ENCODE results near the gene ZNF747. TPM values are rescaled to one million over a fixed set of nuclear protein-coding genes. Genes with fewer than 3 reads are reported as not detected.
"Not testable (repeated sequence)": the region's sequence is repeated elsewhere in the genome, so short reads cannot be mapped to it uniquely, and the experiment has no call there.

The ZNF747 gene
- total and polyA plus RNA-seq, 5 experiments from 2014 or later = 9.5 to 21.9 (median 12.0) TPM

GRCh38 chr16:30522702-30523463, 11.8 kb downstream of the ZNF747 start:
- POLR2A ChIA-PET = interaction anchor here (0.5 to 1.6 kb wide), 4 partner anchors 11 to 91 kb away, joined by 3 to 6 read pairs (median 4); partner anchors contain the start of gene ZNF747

GRCh38 chr16:30521873-30522641, 12.6 kb downstream of the ZNF747 start:
- H3K36me3 Mint-ChIP-seq = peaks cover 0 to 54% (median 14%) of the 10 kb centered on the region in 3 donors
- POLR2A ChIA-PET = interaction anchor here (0.8 to 1.6 kb wide), 3 partner anchors 12 to 65 kb away, joined by 3 to 6 read pairs (median 4); partner anchors contain the start of gene ZNF747
- no peaks in the 10 kb centered on the region for H3K9me3 Mint-ChIP-seq
- no peak for ATAC-seq
- peaks cover 15 to 36% (median 23%) of the 10 kb centered on the region in 4 donors for H3K4me1 Mint-ChIP-seq
- H3K27ac Mint-ChIP-seq = peak overlapping the region in 9 of 10 donors; percentile 15 to 87 (median 47)
- H3K27me3 Mint-ChIP-seq = no peaks in the 10 kb centered on the region
- peak in 1 of 10 donors; percentile 56 for DNase-seq
- H3K4me3 Mint-ChIP-seq = no peak overlapping the region

More at GRCh38 chr16:30522702-30523463, 11.8 kb downstream of the ZNF747 start:
- H3K27me3 Mint-ChIP-seq, ATAC-seq, DNase-seq, H3K9me3 Mint-ChIP-seq, H3K4me3 Mint-ChIP-seq: not testable (repeated sequence)
- peaks cover 0 to 46% (median 10%) of the 10 kb centered on the region in 3 donors for H3K36me3 Mint-ChIP-seq
- H3K4me1 Mint-ChIP-seq = peaks cover 19 to 36% (median 29%) of the 10 kb centered on the region in 4 donors
- H3K27ac Mint-ChIP-seq = peak overlapping the region in 5 of 10 donors; percentile 9 to 74 (median 33)

- H3K4me1 Mint-ChIP-seq = peaks cover 17 to 38% (median 25%) of the 10 kb centered on the region in 4 donors
- POLR2A ChIA-PET = interaction anchor here (1.6 kb wide), 1 partner anchor 12 kb away, joined by 6 read pairs; no protein-coding TSS in a partner anchor
Observed at GRCh38 chr16:30521476-30521872, 13.2 kb downstream of the ZNF747 start.

GRCh38 chr16:30519120-30520049, 15.3 kb downstream of the ZNF747 start:
- Mint-ChIP-seq H3K4me3 (peak overlapping the region in 7 of 10 donors; percentile 4 to 59 (median 24)), H3K27me3 (no peaks in the 10 kb centered on the region), H3K27ac (peak overlapping the region; percentile 45 to 92 (median 84)), H3K4me1 (peaks cover 16 to 35% (median 27%) of the 10 kb centered on the region in 4 donors), H3K36me3 (peaks cover 0 to 81% (median 22%) of the 10 kb centered on the region in 3 donors), H3K9me3 (no peaks in the 10 kb centered on the region)
- DNase-seq = peak in 4 of 10 donors; percentile 25 to 50 (median 43)
- ATAC-seq = peak; percentile 63 to 91
- POLR2A ChIA-PET = interaction anchor here (0.6 to 1.4 kb wide), 6 partner anchors 15 to 138 kb away, joined by 3 to 10 read pairs (median 3); partner anchors contain the start of gene ZNF747

More at GRCh38 chr16:30521476-30521872, 13.2 kb downstream of the ZNF747 start:
- Mint-ChIP-seq H3K27ac (peak overlapping the region in 5 of 10 donors; percentile 17 to 87 (median 49)), H3K9me3 (no peaks in the 10 kb centered on the region), H3K36me3 (peaks cover 0 to 60% (median 16%) of the 10 kb centered on the region in 3 donors), H3K27me3 (no peaks in the 10 kb centered on the region), H3K4me3 (no peak overlapping the region)
- ATAC-seq (no peak), DNase-seq (peak in 1 of 10 donors; percentile 21)

GRCh38 chr16:30518552-30518951, 16.1 kb downstream of the ZNF747 start:
- H3K27ac Mint-ChIP-seq = peak overlapping the region; percentile 8 to 92 (median 66)
- peaks cover 16 to 35% (median 26%) of the 10 kb centered on the region in 4 donors for H3K4me1 Mint-ChIP-seq
- ATAC-seq = no peak
- peak overlapping the region in 4 of 10 donors; percentile 1 to 59 (median 28) for H3K4me3 Mint-ChIP-seq
- POLR2A ChIA-PET = interaction anchor here (0.6 to 1.9 kb wide), 7 partner anchors 11 to 137 kb away, joined by 3 to 10 read pairs (median 3); partner anchors contain the start of gene ZNF747
- DNase-seq = peak in 1 of 10 donors; percentile 32
- no peaks in the 10 kb centered on the region for H3K27me3 Mint-ChIP-seq
- H3K9me3 Mint-ChIP-seq = no peaks in the 10 kb centered on the region
- H3K36me3 Mint-ChIP-seq = peaks cover 0 to 89% (median 22%) of the 10 kb centered on the region in 3 donors

- peaks cover 16 to 37% (median 26%) of the 10 kb centered on the region in 4 donors for H3K4me1 Mint-ChIP-seq
- DNase-seq (peak in 1 of 10 donors; percentile 34), ATAC-seq (no peak)
- no peaks in the 10 kb centered on the region for H3K27me3 Mint-ChIP-seq
- H3K9me3 Mint-ChIP-seq = no peaks in the 10 kb centered on the region
- H3K4me3 Mint-ChIP-seq = no peak overlapping the region
- POLR2A ChIA-PET = interaction anchor here (0.7 kb wide), 1 partner anchor 208 kb away, joined by 4 read pairs; no protein-coding TSS in a partner anchor
- peaks cover 0 to 99% (median 38%) of the 10 kb centered on the region in 3 donors for H3K36me3 Mint-ChIP-seq
- H3K27ac Mint-ChIP-seq = peak overlapping the region in 8 of 10 donors; percentile 19 to 93 (median 62)
Observed at GRCh38 chr16:30515275-30515674, 19.4 kb downstream of the ZNF747 start.

- Mint-ChIP-seq H3K4me3 (no peak overlapping the region), H3K27ac (peak overlapping the region in 8 of 10 donors; percentile 11 to 89 (median 66)), H3K4me1 (peaks cover under 1 to 12% (median 9%) of the 10 kb centered on the region in 4 donors), H3K9me3 (no peaks in the 10 kb centered on the region), H3K27me3 (no peaks in the 10 kb centered on the region), H3K36me3 (peaks cover 0 to 98% (median 27%) of the 10 kb centered on the region in 3 donors)
- POLR2A ChIA-PET = interaction anchor here (0.6 to 1.3 kb wide), 5 partner anchors 15 to 326 kb away, joined by 3 to 4 read pairs (median 3); partner anchors contain the start of gene DCTPP1
- ATAC-seq = no peak
- DNase-seq = peak in 1 of 10 donors; percentile 35
Observed at GRCh38 chr16:30511509-30511908, 23.1 kb downstream of the ZNF747 start.

GRCh38 chr16:30510376-30510938, 24.2 kb downstream of the ZNF747 start:
- Mint-ChIP-seq H3K27ac (peak overlapping the region; percentile 38 to 85 (median 60)), H3K27me3 (no peaks in the 10 kb centered on the region), H3K4me1 (peaks cover 0 to 9% (median 5%) of the 10 kb centered on the region in 4 donors), H3K9me3 (no peaks in the 10 kb centered on the region), H3K36me3 (peaks cover 0 to 98% (median 24%) of the 10 kb centered on the region in 3 donors), H3K4me3 (no peak overlapping the region)
- POLR2A ChIA-PET = interaction anchor here (1.6 kb wide), 1 partner anchor 12 kb away, joined by 6 read pairs; no protein-coding TSS in a partner anchor
- ATAC-seq = no peak
- DNase-seq = no peak

GRCh38 chr16:30509081-30509765, 25.4 kb downstream of the ZNF747 start:
- peak overlapping the region in 8 of 10 donors; percentile 5 to 83 (median 50) for H3K27ac Mint-ChIP-seq
- H3K9me3 Mint-ChIP-seq = no peaks in the 10 kb centered on the region
- POLR2A ChIA-PET = interaction anchor here (1.0 to 1.6 kb wide), 3 partner anchors 13 to 25 kb away, joined by 3 to 6 read pairs (median 3); partner anchors contain the start of gene ZNF747
- ATAC-seq = no peak
- H3K4me1 Mint-ChIP-seq = peaks cover 0 to 9% (median 2%) of the 10 kb centered on the region in 4 donors
- H3K4me3 Mint-ChIP-seq = no peak overlapping the region
- no peak for DNase-seq
- H3K36me3 Mint-ChIP-seq = peaks cover 0 to 96% (median 24%) of the 10 kb centered on the region in 3 donors
- H3K27me3 Mint-ChIP-seq = no peaks in the 10 kb centered on the region

Data from naive thymus-derived CD8-positive, alpha-beta T cell (primary cell).